GM12865 (cell line): ENCODE results near the gene C1QTNF9.

ENCODE experiments used
- DNase-seq: peaks from one replicate; pipeline ENCODE4 v3.0.0; 2010; ENCODE audit warnings: low read depth
- H3K4me3 ChIP-seq: 2 replicates; pipeline ENCODE4 v1.5.1; 2011; ENCODE audit warnings: mild to moderate bottlenecking, low read depth, low read length, control low read depth
- TF ChIP-seq, protein P1 (sequence below): IDR thresholded peaks from 2 replicates; pipeline ENCODE4 v1.5.1; 2011; ENCODE audit warnings: low read length, control low read depth, low read depth, inconsistent platforms; ENCODE audit not compliant: insufficient read depth; ENCODE audit errors: missing control alignments

The C1QTNF9 gene

GRCh38 chr13:24281188-24282008 is 28.0 kb upstream of the C1QTNF9 start:
- DNase-seq: no peak
- TF ChIP-seq, protein P1, sequence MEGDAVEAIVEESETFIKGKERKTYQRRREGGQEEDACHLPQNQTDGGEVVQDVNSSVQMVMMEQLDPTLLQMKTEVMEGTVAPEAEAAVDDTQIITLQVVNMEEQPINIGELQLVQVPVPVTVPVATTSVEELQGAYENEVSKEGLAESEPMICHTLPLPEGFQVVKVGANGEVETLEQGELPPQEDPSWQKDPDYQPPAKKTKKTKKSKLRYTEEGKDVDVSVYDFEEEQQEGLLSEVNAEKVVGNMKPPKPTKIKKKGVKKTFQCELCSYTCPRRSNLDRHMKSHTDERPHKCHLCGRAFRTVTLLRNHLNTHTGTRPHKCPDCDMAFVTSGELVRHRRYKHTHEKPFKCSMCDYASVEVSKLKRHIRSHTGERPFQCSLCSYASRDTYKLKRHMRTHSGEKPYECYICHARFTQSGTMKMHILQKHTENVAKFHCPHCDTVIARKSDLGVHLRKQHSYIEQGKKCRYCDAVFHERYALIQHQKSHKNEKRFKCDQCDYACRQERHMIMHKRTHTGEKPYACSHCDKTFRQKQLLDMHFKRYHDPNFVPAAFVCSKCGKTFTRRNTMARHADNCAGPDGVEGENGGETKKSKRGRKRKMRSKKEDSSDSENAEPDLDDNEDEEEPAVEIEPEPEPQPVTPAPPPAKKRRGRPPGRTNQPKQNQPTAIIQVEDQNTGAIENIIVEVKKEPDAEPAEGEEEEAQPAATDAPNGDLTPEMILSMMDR: no peak
- H3K4me3 ChIP-seq: no peak overlapping the region

DNA sequence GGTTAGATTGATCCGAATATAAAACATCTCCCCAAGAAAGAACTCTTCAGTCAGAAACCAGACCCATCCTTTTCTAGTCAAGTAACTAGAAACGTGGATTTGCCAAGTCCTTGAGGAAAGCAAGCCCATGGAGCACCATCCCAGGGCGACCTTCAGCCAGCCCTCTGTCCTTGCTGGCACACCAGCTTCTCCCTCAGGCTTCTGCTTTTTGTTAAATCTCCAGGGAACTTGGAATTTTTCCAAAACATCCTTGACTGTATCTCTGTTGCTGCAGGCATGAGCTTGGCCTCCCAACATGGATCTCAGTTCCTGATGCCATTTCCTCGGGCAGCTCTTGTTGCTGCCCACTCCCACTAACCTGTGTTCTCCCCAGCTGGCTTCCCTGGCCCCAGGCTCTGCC is 27.1 kb upstream of the C1QTNF9 start:
- no peak overlapping the region for H3K4me3 ChIP-seq
- DNase-seq: no peak
- TF ChIP-seq, protein P1: no peak

DNA sequence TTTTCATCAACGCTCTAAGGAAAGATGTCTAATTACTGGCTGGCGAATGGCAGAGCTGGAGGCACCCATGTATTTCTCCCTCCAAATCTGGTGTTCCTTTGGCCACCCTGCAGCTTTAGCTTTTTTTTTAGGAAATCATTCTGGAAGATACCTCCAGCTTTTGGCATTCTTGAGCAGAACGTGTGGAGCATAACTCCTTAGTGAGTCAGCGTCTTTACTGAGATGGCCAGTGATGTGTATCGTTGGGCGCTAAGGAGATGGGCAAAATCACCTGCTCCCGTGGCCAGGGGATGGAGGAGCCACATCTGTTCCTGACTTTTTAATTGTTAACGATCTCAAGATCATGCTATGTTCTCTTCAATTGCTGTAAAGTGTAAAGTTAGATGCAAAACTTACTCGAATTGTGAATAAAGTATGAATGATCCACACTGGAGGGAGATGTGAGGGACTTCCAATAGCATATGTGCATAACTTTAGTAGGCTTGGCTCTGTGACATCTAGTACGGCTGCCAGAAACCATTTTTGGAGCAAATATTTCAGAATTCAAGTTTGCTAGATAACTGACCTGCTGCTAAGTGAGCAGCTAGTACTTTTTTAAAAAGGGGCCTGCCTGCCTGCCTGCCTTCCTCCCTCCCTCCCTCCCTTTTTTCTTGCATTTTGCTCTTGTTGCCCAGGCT is 24.4 kb upstream of the C1QTNF9 start:
- TF ChIP-seq, protein P1: no peak
- no peak overlapping the region for H3K4me3 ChIP-seq
- DNase-seq: no peak

DNA sequence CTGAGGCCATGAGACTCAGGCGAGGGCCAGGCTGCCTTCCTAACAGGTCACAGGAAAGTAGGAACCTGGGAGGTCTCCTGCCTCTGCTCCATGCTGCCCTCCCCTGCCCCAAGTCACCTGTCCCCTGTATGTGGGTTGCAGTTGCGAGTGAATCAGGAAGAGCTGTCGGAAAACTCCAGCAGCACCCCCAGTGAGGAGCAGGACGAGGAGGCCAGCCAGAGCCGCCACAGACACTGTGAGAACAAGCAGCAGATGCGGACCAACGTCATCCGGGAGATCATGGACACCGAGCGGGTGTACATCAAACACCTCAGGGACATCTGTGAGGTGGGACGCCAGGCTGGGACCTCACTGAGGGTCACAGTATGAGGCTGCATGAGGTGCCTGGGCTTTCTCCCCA is 22.8 kb upstream of the C1QTNF9 start:
- no peak overlapping the region for H3K4me3 ChIP-seq
- TF ChIP-seq, protein P1: no peak
- DNase-seq: no peak

GRCh38 chr13:24287748-24288287 is 21.6 kb upstream of the C1QTNF9 start:
- TF ChIP-seq, protein P1: no peak
- no peak for DNase-seq
- no peak overlapping the region for H3K4me3 ChIP-seq

DNA sequence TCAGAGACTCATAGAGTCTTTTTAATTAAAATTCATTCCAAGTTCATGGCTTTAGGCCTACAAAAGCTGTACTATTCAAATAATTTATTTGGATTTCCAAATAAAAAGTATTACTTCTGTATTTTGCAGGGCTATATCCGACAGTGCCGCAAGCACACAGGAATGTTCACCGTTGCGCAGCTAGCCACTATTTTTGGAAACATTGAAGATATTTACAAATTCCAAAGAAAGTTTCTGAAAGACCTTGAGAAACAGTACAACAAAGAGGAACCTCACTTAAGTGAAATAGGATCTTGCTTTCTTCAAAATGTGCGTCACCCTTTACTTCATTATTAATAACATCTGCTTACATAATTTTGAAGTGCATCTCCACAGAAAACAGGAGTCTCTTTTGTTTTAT is 20.5 kb upstream of the C1QTNF9 start:
- TF ChIP-seq, protein P1: no peak
- H3K4me3 ChIP-seq: no peak overlapping the region
- DNase-seq: no peak
